HepG2 (cell line): ENCODE results near the gene ANKRD13C. TPM values are rescaled to one million over a fixed set of nuclear protein-coding genes. Genes with fewer than 3 reads are reported as not detected.

Source experiments
- HMG20A ChIP-seq: IDR thresholded peaks from 2 replicates; pipeline ENCODE4 v1.6.1; 2016; ENCODE audit warnings: borderline replicate concordance
- HNRNPK ChIP-seq: fragments of 200-400 bp; formaldehyde crosslinking; IDR thresholded peaks from 2 replicates; pipeline ENCODE4 v1.6.1; 2018; ENCODE audit warnings: low read length, low read depth, moderate library complexity, mild to moderate bottlenecking; ENCODE audit not compliant: poor library complexity, severe bottlenecking
- KLF9 ChIP-seq: IDR thresholded peaks from 2 replicates; pipeline ENCODE4 v1.6.1; 2016; ENCODE audit warnings: low read depth
- MXD4 ChIP-seq: IDR thresholded peaks from 2 replicates; pipeline ENCODE4 v1.6.1; 2016; ENCODE audit warnings: mild to moderate bottlenecking, missing biosample characterization, missing genetic modification reagents
- RBM39 ChIP-seq: fragments of 200-400 bp; formaldehyde crosslinking; IDR thresholded peaks from one replicate; pipeline ENCODE4 v1.6.1; 2018; ENCODE audit warnings: antibody characterized with exemption, mild to moderate bottlenecking, low read depth, low read length; ENCODE audit not compliant: poor library complexity, severe bottlenecking
- TCF12 ChIP-seq, 2 experiments: fragments of 450-650 bp in 1 of 2; sonication (generic) in 1 of 2; formaldehyde crosslinking in 1 of 2; IDR thresholded peaks; 2 replicates each; pipeline versions ENCODE4 v1.6.1 to v1.8.0; 2017 to 2022; ENCODE audit warnings: antibody characterized with exemption in 1 of 2, mild to moderate bottlenecking in 1 of 2, missing genetic modification reagents in 1 of 2, moderate library complexity in 1 of 2
- ZFP36L2 ChIP-seq: sonication (generic); formaldehyde crosslinking; IDR thresholded peaks from 2 replicates; pipeline ENCODE4 v1.4.0; 2020; ENCODE audit warnings: missing genetic modification reagents
- ZNF263 ChIP-seq: sonication (generic); formaldehyde crosslinking; IDR thresholded peaks from 2 replicates; pipeline ENCODE4 v1.4.0; 2020; ENCODE audit warnings: missing genetic modification reagents
- polyA plus RNA-seq, 8 experiments: library from polyadenylated mRNA; depleted of rRNA in 3 of 8; stranded (reverse) in 7 of 8; unstranded in 1 of 8; fragments of >200 nt; fragmentation: Illumina TruSeq in 4 of 8; extraction: Trizol in 4 of 8; gene quantifications; 2 replicates each; pipeline versions ENCODE4 v1.2.1 to v1.2.3, GENCODE V29; 2011 to 2016; ENCODE audit warnings: low read depth in 4 of 8, missing spikeins in 1 of 8, mixed read lengths in 1 of 8; ENCODE audit not compliant: insufficient read depth in 1 of 8
- total RNA-seq, 5 experiments: library from RNA; depleted of rRNA; stranded (reverse); fragments of >200 nt; fragmentation: Illumina TruSeq; extraction: Trizol; gene quantifications; 2 replicates each; pipeline ENCODE4 v1.2.3, GENCODE V29; 2016; ENCODE audit warnings: low read depth in 1 of 5
- TF ChIP-seq, protein P1 (sequence below): sonication (generic); formaldehyde crosslinking; IDR thresholded peaks from 2 replicates; pipeline ENCODE4 v1.4.0; 2020; ENCODE audit warnings: missing genetic modification reagents, low read depth, mild to moderate bottlenecking, borderline replicate concordance
- TF ChIP-seq, protein P2 (sequence below): sonication (generic); formaldehyde crosslinking; IDR thresholded peaks from 2 replicates; pipeline ENCODE4 v1.4.0; 2020; ENCODE audit warnings: low read depth, mild to moderate bottlenecking, missing genetic modification reagents
- TF ChIP-seq, protein P3 (sequence below): sonication (generic); formaldehyde crosslinking; IDR thresholded peaks from 2 replicates; pipeline ENCODE4 v1.4.0; 2020; ENCODE audit warnings: missing genetic modification reagents, borderline replicate concordance
- TF ChIP-seq, protein P4 (sequence below): sonication (generic); formaldehyde crosslinking; IDR thresholded peaks from 2 replicates; pipeline ENCODE4 v1.5.1; 2020; ENCODE audit warnings: mild to moderate bottlenecking, moderate library complexity, missing genetic modification reagents
- TF ChIP-seq, protein P5 (sequence below): IDR thresholded peaks from 2 replicates; pipeline ENCODE4 v1.6.1; 2016; ENCODE audit warnings: missing compliant biosample characterization, missing genetic modification reagents, borderline replicate concordance
- TF ChIP-seq, protein P6 (sequence below): sonication (generic); formaldehyde crosslinking; IDR thresholded peaks from 2 replicates; pipeline ENCODE4 v1.4.0; 2020; ENCODE audit warnings: missing genetic modification reagents, borderline replicate concordance

Gene ANKRD13C
- total and polyA plus RNA-seq, 2 of the 13 experiments (the other 11 are each of a cell fraction or from before 2014, with no cell fraction given), result 6.2 to 17.6 TPM

DNA sequence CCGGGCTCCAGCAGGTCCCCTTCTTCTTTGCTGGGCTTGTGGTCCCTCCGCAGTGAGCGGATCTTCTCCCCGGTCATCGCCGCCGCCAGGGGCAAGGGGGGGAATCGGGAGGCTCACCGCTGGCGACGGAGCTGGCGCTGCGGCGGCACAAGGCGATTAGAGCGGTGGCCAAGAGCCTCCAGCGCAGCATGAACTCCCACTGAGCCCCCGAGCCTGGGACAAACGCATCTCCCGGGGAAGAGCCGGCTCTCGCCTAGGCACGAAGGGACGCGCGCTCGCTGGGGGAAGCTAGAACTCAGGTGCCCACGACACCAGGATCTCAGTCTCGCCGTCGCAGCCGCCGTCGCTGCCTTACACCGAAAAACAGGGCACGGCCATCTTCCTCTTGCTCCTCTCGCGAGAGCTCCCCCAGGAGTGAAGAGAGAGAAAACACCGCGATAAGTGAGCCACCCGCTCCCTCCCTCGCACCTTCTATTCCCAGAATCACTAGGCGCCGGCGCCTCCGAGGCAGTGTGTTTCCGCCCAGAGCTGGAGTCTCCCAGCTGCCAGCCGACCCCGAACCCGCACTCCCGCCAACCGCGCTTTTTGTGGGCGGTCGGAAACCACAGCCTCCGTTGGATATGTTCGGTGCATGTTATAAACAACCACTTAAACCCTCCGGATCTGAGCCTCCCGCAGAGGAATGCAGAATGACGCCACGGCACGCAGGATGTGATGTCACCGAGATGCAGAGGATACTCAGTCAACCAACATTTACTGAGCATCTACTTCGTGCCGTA is at the start of gene ANKRD13C (continued):
- TF ChIP-seq, protein P1, sequence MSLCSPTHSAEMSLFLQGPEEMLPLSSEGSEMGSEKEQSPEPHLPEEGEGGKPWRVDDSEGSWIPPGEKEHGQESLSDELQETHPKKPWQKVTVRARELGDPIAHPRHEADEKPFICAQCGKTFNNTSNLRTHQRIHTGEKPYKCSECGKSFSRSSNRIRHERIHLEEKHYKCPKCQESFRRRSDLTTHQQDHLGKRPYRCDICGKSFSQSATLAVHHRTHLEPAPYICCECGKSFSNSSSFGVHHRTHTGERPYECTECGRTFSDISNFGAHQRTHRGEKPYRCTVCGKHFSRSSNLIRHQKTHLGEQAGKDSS (CRISPR knock-in tag), result no peak; the same call in none of the 2 replicates
- TF ChIP-seq TCF12 (IDR thresholded peaks at IDR 0.05), result no peak
- peak; percentile 68; the same call in 1 of the 2 replicates for TF ChIP-seq TCF12 (CRISPR knock-in tag; IDR thresholded peaks at IDR 0.05)
- TF ChIP-seq, protein P2, sequence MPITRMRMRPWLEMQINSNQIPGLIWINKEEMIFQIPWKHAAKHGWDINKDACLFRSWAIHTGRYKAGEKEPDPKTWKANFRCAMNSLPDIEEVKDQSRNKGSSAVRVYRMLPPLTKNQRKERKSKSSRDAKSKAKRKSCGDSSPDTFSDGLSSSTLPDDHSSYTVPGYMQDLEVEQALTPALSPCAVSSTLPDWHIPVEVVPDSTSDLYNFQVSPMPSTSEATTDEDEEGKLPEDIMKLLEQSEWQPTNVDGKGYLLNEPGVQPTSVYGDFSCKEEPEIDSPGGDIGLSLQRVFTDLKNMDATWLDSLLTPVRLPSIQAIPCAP, result no peak
- TF ChIP-seq HNRNPK, result no peak
- no peak for TF ChIP-seq ZNF263 (CRISPR knock-in tag)
- peak; percentile 80 for TF ChIP-seq RBM39
- TF ChIP-seq HMG20A (CRISPR knock-in tag), result 0 out of 2 replicates have a peak, but pooled peaks have one; percentile 15
- TF ChIP-seq ZFP36L2 (CRISPR knock-in tag), result no peak
- TF ChIP-seq, protein P3, sequence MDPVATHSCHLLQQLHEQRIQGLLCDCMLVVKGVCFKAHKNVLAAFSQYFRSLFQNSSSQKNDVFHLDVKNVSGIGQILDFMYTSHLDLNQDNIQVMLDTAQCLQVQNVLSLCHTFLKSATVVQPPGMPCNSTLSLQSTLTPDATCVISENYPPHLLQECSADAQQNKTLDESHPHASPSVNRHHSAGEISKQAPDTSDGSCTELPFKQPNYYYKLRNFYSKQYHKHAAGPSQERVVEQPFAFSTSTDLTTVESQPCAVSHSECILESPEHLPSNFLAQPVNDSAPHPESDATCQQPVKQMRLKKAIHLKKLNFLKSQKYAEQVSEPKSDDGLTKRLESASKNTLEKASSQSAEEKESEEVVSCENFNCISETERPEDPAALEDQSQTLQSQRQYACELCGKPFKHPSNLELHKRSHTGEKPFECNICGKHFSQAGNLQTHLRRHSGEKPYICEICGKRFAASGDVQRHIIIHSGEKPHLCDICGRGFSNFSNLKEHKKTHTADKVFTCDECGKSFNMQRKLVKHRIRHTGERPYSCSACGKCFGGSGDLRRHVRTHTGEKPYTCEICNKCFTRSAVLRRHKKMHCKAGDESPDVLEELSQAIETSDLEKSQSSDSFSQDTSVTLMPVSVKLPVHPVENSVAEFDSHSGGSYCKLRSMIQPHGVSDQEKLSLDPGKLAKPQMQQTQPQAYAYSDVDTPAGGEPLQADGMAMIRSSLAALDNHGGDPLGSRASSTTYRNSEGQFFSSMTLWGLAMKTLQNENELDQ, result no peak
- TF ChIP-seq, protein P4, sequence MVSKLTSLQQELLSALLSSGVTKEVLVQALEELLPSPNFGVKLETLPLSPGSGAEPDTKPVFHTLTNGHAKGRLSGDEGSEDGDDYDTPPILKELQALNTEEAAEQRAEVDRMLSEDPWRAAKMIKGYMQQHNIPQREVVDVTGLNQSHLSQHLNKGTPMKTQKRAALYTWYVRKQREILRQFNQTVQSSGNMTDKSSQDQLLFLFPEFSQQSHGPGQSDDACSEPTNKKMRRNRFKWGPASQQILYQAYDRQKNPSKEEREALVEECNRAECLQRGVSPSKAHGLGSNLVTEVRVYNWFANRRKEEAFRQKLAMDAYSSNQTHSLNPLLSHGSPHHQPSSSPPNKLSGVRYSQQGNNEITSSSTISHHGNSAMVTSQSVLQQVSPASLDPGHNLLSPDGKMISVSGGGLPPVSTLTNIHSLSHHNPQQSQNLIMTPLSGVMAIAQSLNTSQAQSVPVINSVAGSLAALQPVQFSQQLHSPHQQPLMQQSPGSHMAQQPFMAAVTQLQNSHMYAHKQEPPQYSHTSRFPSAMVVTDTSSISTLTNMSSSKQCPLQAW, result peak; percentile 85
- TF ChIP-seq, protein P5, sequence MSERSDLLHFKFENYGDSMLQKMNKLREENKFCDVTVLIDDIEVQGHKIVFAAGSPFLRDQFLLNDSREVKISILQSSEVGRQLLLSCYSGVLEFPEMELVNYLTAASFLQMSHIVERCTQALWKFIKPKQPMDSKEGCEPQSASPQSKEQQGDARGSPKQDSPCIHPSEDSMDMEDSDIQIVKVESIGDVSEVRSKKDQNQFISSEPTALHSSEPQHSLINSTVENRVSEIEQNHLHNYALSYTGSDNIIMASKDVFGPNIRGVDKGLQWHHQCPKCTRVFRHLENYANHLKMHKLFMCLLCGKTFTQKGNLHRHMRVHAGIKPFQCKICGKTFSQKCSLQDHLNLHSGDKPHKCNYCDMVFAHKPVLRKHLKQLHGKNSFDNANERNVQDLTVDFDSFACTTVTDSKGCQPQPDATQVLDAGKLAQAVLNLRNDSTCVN, result peak; percentile 70
- no peak; the same call in 1 of the 2 replicates for TF ChIP-seq MXD4 (CRISPR knock-in tag)
- TF ChIP-seq, protein P6, sequence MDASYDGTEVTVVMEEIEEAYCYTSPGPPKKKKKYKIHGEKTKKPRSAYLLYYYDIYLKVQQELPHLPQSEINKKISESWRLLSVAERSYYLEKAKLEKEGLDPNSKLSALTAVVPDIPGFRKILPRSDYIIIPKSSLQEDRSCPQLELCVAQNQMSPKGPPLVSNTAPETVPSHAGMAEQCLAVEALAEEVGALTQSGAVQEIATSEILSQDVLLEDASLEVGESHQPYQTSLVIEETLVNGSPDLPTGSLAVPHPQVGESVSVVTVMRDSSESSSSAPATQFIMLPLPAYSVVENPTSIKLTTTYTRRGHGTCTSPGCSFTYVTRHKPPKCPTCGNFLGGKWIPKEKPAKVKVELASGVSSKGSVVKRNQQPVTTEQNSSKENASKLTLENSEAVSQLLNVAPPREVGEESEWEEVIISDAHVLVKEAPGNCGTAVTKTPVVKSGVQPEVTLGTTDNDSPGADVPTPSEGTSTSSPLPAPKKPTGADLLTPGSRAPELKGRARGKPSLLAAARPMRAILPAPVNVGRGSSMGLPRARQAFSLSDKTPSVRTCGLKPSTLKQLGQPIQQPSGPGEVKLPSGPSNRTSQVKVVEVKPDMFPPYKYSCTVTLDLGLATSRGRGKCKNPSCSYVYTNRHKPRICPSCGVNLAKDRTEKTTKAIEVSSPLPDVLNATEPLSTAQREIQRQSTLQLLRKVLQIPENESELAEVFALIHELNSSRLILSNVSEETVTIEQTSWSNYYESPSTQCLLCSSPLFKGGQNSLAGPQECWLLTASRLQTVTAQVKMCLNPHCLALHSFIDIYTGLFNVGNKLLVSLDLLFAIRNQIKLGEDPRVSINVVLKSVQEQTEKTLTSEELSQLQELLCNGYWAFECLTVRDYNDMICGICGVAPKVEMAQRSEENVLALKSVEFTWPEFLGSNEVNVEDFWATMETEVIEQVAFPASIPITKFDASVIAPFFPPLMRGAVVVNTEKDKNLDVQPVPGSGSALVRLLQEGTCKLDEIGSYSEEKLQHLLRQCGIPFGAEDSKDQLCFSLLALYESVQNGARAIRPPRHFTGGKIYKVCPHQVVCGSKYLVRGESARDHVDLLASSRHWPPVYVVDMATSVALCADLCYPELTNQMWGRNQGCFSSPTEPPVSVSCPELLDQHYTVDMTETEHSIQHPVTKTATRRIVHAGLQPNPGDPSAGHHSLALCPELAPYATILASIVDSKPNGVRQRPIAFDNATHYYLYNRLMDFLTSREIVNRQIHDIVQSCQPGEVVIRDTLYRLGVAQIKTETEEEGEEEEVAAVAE (CRISPR knock-in tag), result peak; percentile 67; the same call in 1 of the 2 replicates
- no peak for TF ChIP-seq KLF9 (CRISPR knock-in tag)
